ENCODE results near the gene ABHD17A. TPM values are rescaled to one million over a fixed set of nuclear protein-coding genes. Genes with fewer than 3 reads are reported as not detected.
A peak's percentile ranks its signal among the peaks of the same experiment; 100 is the strongest.

Gene ABHD17A
- total and polyA plus RNA-seq, 9 of the 15 experiments (the other 6 are each of a cell fraction or from before 2014, with no cell fraction given) = 0.04 to 135 (median 21.8) TPM; not detected in 1

GRCh38 chr19:1845125-1845515 is 40.2 kb downstream of the ABHD17A start:
- Histone ChIP-seq H4K20me1 (replicated peaks; ENCODE audit: control insufficient read depth, insufficient read depth, low read length) (peaks cover 60% of the 10 kb centered on the region), H3K4me3 (no peak overlapping the region), H3K4me1 (replicated peaks in 1 of 2; ENCODE audit: control insufficient read depth in 2 of 2, insufficient read depth in 2 of 2, low read length in 2 of 2) (peaks cover 34 to 85% of the 10 kb centered on the region in 2 experiments), H3K9me1 (ENCODE audit: control insufficient read depth, insufficient read depth, low read length) (no peaks in the 10 kb centered on the region), H3K9ac (ENCODE audit: insufficient read depth in 1 of 2, low read depth in 2 of 2, low read length in 2 of 2) (peak overlapping the region in 1 of 2 experiments; percentile 28; a peak in 2 of 4 replicates), H3K79me2 (ENCODE audit: control insufficient read depth, insufficient read depth, low read length) (peaks cover 92% of the 10 kb centered on the region), H3K9me3 (replicated peaks; ENCODE audit: control insufficient read depth, insufficient read depth, low read depth, low read length) (no peaks in the 10 kb centered on the region), H2AFZ (ENCODE audit: low read depth, low read length) (no peak overlapping the region), H3K4me2 (ENCODE audit: insufficient read depth, low read length) (no peak overlapping the region), H3K36me3 (ENCODE audit: control insufficient read depth, insufficient read depth, low read length) (peaks cover 52% of the 10 kb centered on the region), H3K27me3 (ENCODE audit: control insufficient read depth in 2 of 2, insufficient read depth in 2 of 2, low read length in 2 of 2) (no peaks in the 10 kb centered on the region), H3K27ac (ENCODE audit: extremely low read depth, low read depth, low read length) (no peak overlapping the region; the same call in 2 of the 3 replicates)
- BruUV-seq (replicated peaks) = no TSS peak
- peak; percentile 36; the same call in 1 of the 2 replicates for TF ChIP-seq RBFOX2 (IDR thresholded peaks at IDR 0.05; ENCODE audit: low read depth, low read length)
- TF ChIP-seq POLR2G (IDR thresholded peaks at IDR 0.05; ENCODE audit: low read depth, low read length) = peak; percentile 10; the same call in 1 of the 2 replicates
- 0 out of 2 replicates have a peak, but pooled peaks have one; percentile 0 for TF ChIP-seq ZBTB7A (IDR thresholded peaks at IDR 0.05; ENCODE audit: borderline replicate concordance, control insufficient read depth, low read depth, low read length)
- no peak for TF ChIP-seq E2F8 (IDR thresholded peaks at IDR 0.05; ENCODE audit: low read depth, partially characterized antibody)
- TF ChIP-seq CBX1 (IDR thresholded peaks at IDR 0.05; ENCODE audit: low read depth) = no peak
- TF ChIP-seq RBM17 (IDR thresholded peaks at IDR 0.05; ENCODE audit: borderline replicate concordance, low read depth, low read length) = no peak
- POLR2A ChIA-PET = interaction anchor here (0.6 to 1.1 kb wide), 4 partner anchors 15 to 1151 kb away, joined by 3 to 5 read pairs (median 4); no protein-coding TSS in a partner anchor
- FAIRE-seq (no peak), ATAC-seq (no peak), DNase-seq (ENCODE audit: extremely low read depth in 1 of 4, low spot score in 3 of 4) (no peak)
- intact Hi-C loops (cut with micrococcal nuclease) = no loop called here
- in situ Hi-C loops (cut with MboI) = no loop called here
- CTCF ChIA-PET (ENCODE audit: low intra/inter-chr PET ratio) = no interaction called here
- WGBS (ENCODE audit: insufficient coverage, low coverage, missing lambda C conversion rate) = 91% methylated on average over 16 of the region's 16 CpGs

Measured in K562 (cell line).